Activated B cell treated with CpG ODN at 0.5 μM for 24 hours (primary cell): Measurements from ENCODE around the gene CSNK2A2. TPM values are rescaled to one million over a fixed set of nuclear protein-coding genes. Genes with fewer than 3 reads are reported as not detected.

ENCODE experiments used
- ATAC-seq: fragments of 200-7000 bp; cut with Tn5 transposase; one replicate; pipeline ENCODE4 v1.10.0; 2021; ENCODE audit warnings: low read depth, mild to moderate bottlenecking, moderate library complexity
- CTCF ChIA-PET: fragments of 350-600 bp; sonication (Branson Sonifier 250); formaldehyde crosslinking; loops from one replicate; lab custom pipeline; 2021; ENCODE audit warnings: antibody characterized with exemption; lab: Charles Lee
- POLR2A ChIA-PET: fragments of 350-600 bp; sonication (Branson Sonifier 250); formaldehyde crosslinking; loops from one replicate; lab custom pipeline; 2021; ENCODE audit warnings: antibody characterized with exemption; lab: Charles Lee
- DNase-seq: peaks from one replicate; pipeline ENCODE4 v3.0.0; 2022
- H3K27ac Mint-ChIP-seq: one replicate; pipeline ENCODE4 v1.8.0; 2020; ENCODE audit warnings: mixed read lengths
- H3K27me3 Mint-ChIP-seq: one replicate; pipeline ENCODE4 v1.8.0; 2021; ENCODE audit warnings: mixed read lengths
- H3K36me3 Mint-ChIP-seq: one replicate; pipeline ENCODE4 v1.8.0; 2021; ENCODE audit warnings: low read depth, mixed read lengths
- H3K4me1 Mint-ChIP-seq: one replicate; pipeline ENCODE4 v1.8.0; 2021; ENCODE audit warnings: mixed read lengths
- H3K4me3 Mint-ChIP-seq: one replicate; pipeline ENCODE4 v1.8.0; 2020; ENCODE audit warnings: mild to moderate bottlenecking, mixed read lengths
- H3K9me3 Mint-ChIP-seq: one replicate; pipeline ENCODE4 v1.8.0; 2020; ENCODE audit warnings: mixed read lengths
- CTCF ChIP-seq: fragments of 200-600 bp; IDR thresholded peaks from one replicate; pipeline ENCODE4 v1.8.0; 2022; ENCODE audit warnings: antibody characterized with exemption, mild to moderate bottlenecking
- intact Hi-C: fragments of 100-400 bp; cut with micrococcal nuclease; formaldehyde crosslinking; loops from one replicate; pipeline ENCODE4 v1.15.1; 2024
- total RNA-seq: library from RNA; stranded (reverse); gene quantifications from 2 replicates; pipeline ENCODE4 v1.2.3, GENCODE V29; 2022

The CSNK2A2 gene
- total RNA-seq, 1 donor from 2014 or later: 85.5 TPM

DNA sequence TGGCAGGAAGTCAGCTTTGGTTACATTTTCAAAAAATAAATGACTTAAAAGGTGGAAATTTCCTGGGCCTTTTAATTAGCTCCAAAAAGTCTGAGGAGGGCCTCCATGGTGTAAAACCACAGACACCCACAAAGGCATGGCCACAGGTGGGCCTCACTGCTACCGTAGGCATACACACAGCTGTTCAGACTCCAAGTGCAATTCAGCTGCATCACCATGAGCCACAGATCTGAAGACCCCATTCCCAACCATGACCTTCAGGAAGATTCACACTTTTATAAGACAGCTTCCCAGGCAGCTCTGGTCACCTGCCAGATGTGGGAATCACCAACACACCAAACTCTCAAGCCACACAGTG, 20.6 kb downstream of the CSNK2A2 start:
- TF ChIP-seq CTCF: no peak
- Mint-ChIP-seq H3K9me3 (no peaks in the 10 kb centered on the region), H3K4me1 (no peaks in the 10 kb centered on the region), H3K27ac (no peak overlapping the region), H3K27me3 (no peaks in the 10 kb centered on the region), H3K36me3 (peaks cover 85% of the 10 kb centered on the region), H3K4me3 (no peak overlapping the region)
- no peak for DNase-seq
- CTCF ChIA-PET: interaction anchor here (0.7 kb wide), 1 partner anchor 35 kb away, joined by 3 read pairs; no protein-coding TSS in a partner anchor
- POLR2A ChIA-PET: interaction anchor here (0.5 kb wide), 2 partner anchors 66 to 483 kb away, joined by 3 to 6 read pairs; no protein-coding TSS in a partner anchor
- intact Hi-C loops: no loop called here
- ATAC-seq: no peak

DNA sequence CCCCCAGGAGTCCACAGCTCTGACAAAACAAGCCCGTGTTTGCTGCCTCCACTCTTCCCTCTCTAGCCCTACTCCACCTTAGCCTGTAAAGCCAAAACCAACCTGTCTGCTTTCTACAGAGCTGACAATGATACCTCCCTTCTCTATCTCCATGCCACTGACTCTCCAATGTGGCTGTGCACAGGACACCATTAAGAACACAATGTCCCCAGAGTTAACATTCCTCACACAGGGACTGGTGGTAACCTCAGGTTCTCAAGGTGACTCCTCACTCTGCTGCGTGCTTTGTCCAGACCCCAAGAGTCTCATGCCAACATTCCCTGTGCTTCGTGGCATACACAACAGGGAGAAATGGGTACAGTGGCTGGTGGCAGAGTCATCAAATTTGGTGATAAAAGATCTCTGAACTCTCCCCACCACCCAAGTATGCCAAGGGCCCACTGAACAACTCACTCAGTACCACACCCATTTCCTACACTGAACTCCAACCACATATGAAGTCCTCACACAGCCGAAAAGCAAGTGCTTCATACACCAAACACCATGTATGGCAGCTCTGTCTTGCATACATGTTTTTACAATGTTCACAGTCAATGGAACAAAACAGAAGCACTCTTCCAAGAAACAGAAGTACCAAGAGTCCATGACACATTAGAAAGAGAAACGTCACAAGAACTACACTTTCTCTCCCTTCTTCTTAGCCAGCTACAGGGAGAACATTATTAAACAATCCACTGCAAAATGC, 21.1 kb downstream of the CSNK2A2 start:
- POLR2A ChIA-PET: interaction anchor here (0.5 kb wide), 1 partner anchor 66 kb away, joined by 3 read pairs; no protein-coding TSS in a partner anchor
- Mint-ChIP-seq H3K9me3 (no peaks in the 10 kb centered on the region), H3K4me3 (no peak overlapping the region), H3K27ac (no peak overlapping the region), H3K27me3 (no peaks in the 10 kb centered on the region), H3K4me1 (no peaks in the 10 kb centered on the region), H3K36me3 (peaks cover 86% of the 10 kb centered on the region)
- intact Hi-C loops: no loop called here
- TF ChIP-seq CTCF: no peak
- CTCF ChIA-PET: interaction anchor here (0.7 kb wide), 1 partner anchor 34 kb away, joined by 3 read pairs; no protein-coding TSS in a partner anchor
- no peak for ATAC-seq
- DNase-seq: no peak

DNA sequence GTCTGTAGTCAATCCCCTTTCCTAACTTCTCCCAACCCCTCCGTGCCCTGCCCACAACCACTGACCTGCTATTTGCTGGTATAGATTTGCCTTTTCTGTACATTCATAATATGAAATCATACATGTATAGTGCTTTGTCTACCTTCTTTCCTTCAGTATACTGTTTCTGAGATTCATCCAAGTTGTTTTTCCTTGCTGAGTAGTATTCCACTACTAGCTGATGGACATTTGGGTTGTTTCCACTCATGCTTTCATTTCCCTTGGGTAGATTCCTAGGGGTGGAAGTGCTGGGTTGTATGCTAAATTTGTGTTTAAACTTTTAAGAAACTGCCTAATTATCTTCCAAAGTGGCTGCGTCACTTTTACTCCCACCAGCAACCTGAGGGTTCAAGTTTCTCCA, 27.7 kb downstream of the CSNK2A2 start:
- no peak overlapping the region for H3K27ac Mint-ChIP-seq
- H3K27me3 Mint-ChIP-seq: no peaks in the 10 kb centered on the region
- POLR2A ChIA-PET: no interaction called here
- no peaks in the 10 kb centered on the region for H3K4me1 Mint-ChIP-seq
- no peak for DNase-seq
- no peak for ATAC-seq
- no peak for TF ChIP-seq CTCF
- CTCF ChIA-PET: no interaction called here
- intact Hi-C loops: no loop called here
- peaks cover 86% of the 10 kb centered on the region for H3K36me3 Mint-ChIP-seq
- no peak overlapping the region for H3K4me3 Mint-ChIP-seq
- H3K9me3 Mint-ChIP-seq: no peaks in the 10 kb centered on the region

DNA sequence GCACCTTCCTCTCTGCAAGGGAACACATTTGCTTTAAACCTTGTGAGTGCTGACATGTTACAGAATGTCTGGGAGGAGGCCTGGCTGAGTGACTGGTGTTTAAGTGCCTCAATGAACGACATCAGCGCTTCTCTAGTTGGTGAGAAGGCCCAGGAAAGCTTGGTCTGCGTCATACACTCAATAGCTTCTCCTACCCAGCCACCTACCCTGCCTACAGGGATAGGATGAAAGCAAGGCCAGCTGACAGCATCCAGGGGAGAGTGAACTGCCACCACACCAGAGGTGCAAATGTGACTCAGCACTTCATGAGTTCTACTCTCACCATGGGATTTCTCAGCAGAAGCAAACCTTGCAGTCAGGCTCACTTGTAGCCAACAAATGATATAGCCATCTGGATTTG, 37.1 kb downstream of the CSNK2A2 start:
- H3K36me3 Mint-ChIP-seq: peaks cover 76% of the 10 kb centered on the region
- POLR2A ChIA-PET: interaction anchor here (0.7 kb wide), 1 partner anchor 24 kb away, joined by 3 read pairs; no protein-coding TSS in a partner anchor

More for the DNA sequence above, 37.1 kb downstream of the CSNK2A2 start:
- H3K4me3 Mint-ChIP-seq: no peak overlapping the region
- DNase-seq (no peak), ATAC-seq (no peak)
- H3K27ac Mint-ChIP-seq: no peak overlapping the region
- intact Hi-C loops: no loop called here
- TF ChIP-seq CTCF: no peak
- H3K27me3 Mint-ChIP-seq: no peaks in the 10 kb centered on the region
- CTCF ChIA-PET: no interaction called here
- H3K9me3 Mint-ChIP-seq: no peaks in the 10 kb centered on the region
- H3K4me1 Mint-ChIP-seq: no peaks in the 10 kb centered on the region
